ENCODE results near the gene SEC16A.
A peak's percentile ranks its signal among the peaks of the same experiment; 100 is the strongest.

DNA sequence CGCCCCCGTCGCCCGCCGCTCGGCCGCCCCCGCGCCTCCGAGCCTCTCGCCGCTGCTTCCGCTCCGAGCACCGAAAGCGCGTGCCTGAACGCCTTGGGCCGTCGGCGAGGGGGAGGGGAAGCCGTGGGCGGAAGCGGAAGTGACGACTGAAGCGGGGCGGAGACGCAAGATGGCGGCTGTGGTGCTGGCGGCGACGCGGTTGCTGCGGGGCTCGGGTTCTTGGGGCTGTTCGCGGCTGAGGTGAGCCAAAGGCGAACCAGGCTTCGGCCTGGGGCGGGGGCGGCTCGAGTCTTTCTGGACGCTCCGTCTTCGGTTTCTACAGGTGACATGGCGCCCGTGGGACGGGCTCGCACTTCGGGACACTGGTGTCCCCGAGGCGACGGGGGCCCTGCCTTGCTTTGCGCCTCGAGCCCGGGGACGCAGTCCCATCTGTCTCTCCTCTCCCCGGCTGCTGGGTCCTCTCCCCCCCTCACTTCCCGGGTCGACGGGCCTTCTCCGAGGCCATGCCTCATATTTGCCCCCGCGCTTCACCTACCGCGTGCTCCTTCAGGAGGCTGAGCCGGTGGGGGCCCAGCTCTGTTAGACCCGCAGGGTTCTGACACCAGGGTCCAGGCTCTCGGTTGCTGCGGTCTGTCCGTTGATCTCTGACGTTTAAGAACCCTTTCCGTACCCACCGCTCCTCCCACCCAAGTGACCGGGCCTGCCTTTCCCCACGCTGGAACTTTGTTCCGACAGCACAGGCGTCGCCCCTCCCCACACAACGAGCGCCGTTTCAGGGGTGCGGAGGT, 72.1 kb downstream of the SEC16A start, which contains the start of the genes ENTR1 and PMPCA:
- TF ChIP-seq POLR2A (IDR thresholded peaks at IDR 0.05; ENCODE audit: low read length) (peak; percentile 86), GATA1 (IDR thresholded peaks at IDR 0.05; ENCODE audit: low read depth, low read length) (no peak)
